ENCODE results near the gene ANO7. TPM values are rescaled to one million over a fixed set of nuclear protein-coding genes. Genes with fewer than 3 reads are reported as not detected.

The ANO7 gene
- total RNA-seq, 1 donor from 2014 or later, result 1.2 TPM

- H3K9me3 Mint-ChIP-seq, result no peaks in the 10 kb centered on the region
- no peak overlapping the region for H3K27ac Mint-ChIP-seq
- no peaks in the 10 kb centered on the region for H3K27me3 Mint-ChIP-seq
- intact Hi-C loops (cut with micrococcal nuclease), result no loop called here
- ATAC-seq (ENCODE audit: low read depth), result no peak
- no peaks in the 10 kb centered on the region for H3K36me3 Mint-ChIP-seq (ENCODE audit: low read depth)
- TF ChIP-seq CTCF (IDR thresholded peaks at IDR 0.05), result no peak
- POLR2A ChIA-PET, result no interaction called here
- no peaks in the 10 kb centered on the region for H3K4me1 Mint-ChIP-seq
- CTCF ChIA-PET, result no interaction called here
- no peak for DNase-seq
- no peak overlapping the region for H3K4me3 Mint-ChIP-seq
Measured at GRCh38 chr2:241203218-241204009, 14.9 kb downstream of the ANO7 start.

- Mint-ChIP-seq H3K9me3 (no peaks in the 10 kb centered on the region), H3K27me3 (no peaks in the 10 kb centered on the region), H3K4me1 (no peaks in the 10 kb centered on the region), H3K4me3 (no peak overlapping the region), H3K27ac (no peak overlapping the region), H3K36me3 (ENCODE audit: low read depth) (no peaks in the 10 kb centered on the region)
- no peak for DNase-seq
- ChIA-PET POLR2A (no interaction called here), CTCF (no interaction called here)
- no peak for TF ChIP-seq CTCF (IDR thresholded peaks at IDR 0.05)
- intact Hi-C loops (cut with micrococcal nuclease), result no loop called here
- ATAC-seq (ENCODE audit: low read depth), result no peak
Measured at GRCh38 chr2:241204010-241204384, 15.5 kb downstream of the ANO7 start.

GRCh38 chr2:241204490-241204889, 16.0 kb downstream of the ANO7 start:
- POLR2A ChIA-PET, result interaction anchor here (0.9 kb wide), 1 partner anchor 483 kb away, joined by 3 read pairs; no protein-coding TSS in a partner anchor
- H3K4me3 Mint-ChIP-seq, result no peak overlapping the region

GRCh38 chr2:241205086-241205485, 16.6 kb downstream of the ANO7 start:
- ChIA-PET POLR2A (interaction anchor here (0.9 kb wide), 1 partner anchor 483 kb away, joined by 3 read pairs; no protein-coding TSS in a partner anchor), CTCF (no interaction called here)
- intact Hi-C loops (cut with micrococcal nuclease), result no loop called here
- Mint-ChIP-seq H3K27me3 (no peaks in the 10 kb centered on the region), H3K36me3 (ENCODE audit: low read depth) (no peaks in the 10 kb centered on the region), H3K4me1 (no peaks in the 10 kb centered on the region), H3K9me3 (no peaks in the 10 kb centered on the region), H3K27ac (no peak overlapping the region), H3K4me3 (no peak overlapping the region)
- DNase-seq, result no peak
- no peak for TF ChIP-seq CTCF (IDR thresholded peaks at IDR 0.05)
- ATAC-seq (ENCODE audit: low read depth), result no peak

More at GRCh38 chr2:241204490-241204889, 16.0 kb downstream of the ANO7 start:
- DNase-seq (no peak), ATAC-seq (ENCODE audit: low read depth) (no peak)
- intact Hi-C loops (cut with micrococcal nuclease), result no loop called here
- no peak for TF ChIP-seq CTCF (IDR thresholded peaks at IDR 0.05)
- Mint-ChIP-seq H3K4me1 (no peaks in the 10 kb centered on the region), H3K27me3 (no peaks in the 10 kb centered on the region), H3K9me3 (no peaks in the 10 kb centered on the region), H3K27ac (no peak overlapping the region), H3K36me3 (ENCODE audit: low read depth) (no peaks in the 10 kb centered on the region)
- CTCF ChIA-PET, result no interaction called here

- ChIA-PET POLR2A (no interaction called here), CTCF (no interaction called here)
- Mint-ChIP-seq H3K27me3 (no peaks in the 10 kb centered on the region), H3K27ac (no peak overlapping the region), H3K4me1 (peaks cover 2% of the 10 kb centered on the region), H3K9me3 (no peaks in the 10 kb centered on the region), H3K36me3 (ENCODE audit: low read depth) (no peaks in the 10 kb centered on the region), H3K4me3 (no peak overlapping the region)
- TF ChIP-seq CTCF (IDR thresholded peaks at IDR 0.05), result no peak
- intact Hi-C loops (cut with micrococcal nuclease), result no loop called here
- no peak for ATAC-seq (ENCODE audit: low read depth)
- no peak for DNase-seq
Measured at GRCh38 chr2:241207151-241207550, 18.7 kb downstream of the ANO7 start.

Data from activated B cell treated with CpG ODN at 0.5 μM for 24 hours (primary cell).